NAMALWA (cell line): ENCODE measurements around the gene AVPR1B.

Experiments
- DNase-seq: peaks from one replicate; pipeline ENCODE4 v3.0.0-alpha.2; 2015; ENCODE audit warnings: low spot score

AVPR1B gene

GRCh38 chr1:206117151-206117948 lies at the start of gene AVPR1B:
Gene AVPR1B (minus strand): TSS chr1:206117388. CDS start chr1:206116890, 498 bp downstream.
- no peak for DNase-seq

GRCh38 chr1:206145771-206146290 lies 28.6 kb upstream of the AVPR1B start:
- no peak for DNase-seq

- no peak for DNase-seq
These were observed 27.4 kb upstream of the AVPR1B start for GRCh38 chr1:206144605-206145004.

DNA sequence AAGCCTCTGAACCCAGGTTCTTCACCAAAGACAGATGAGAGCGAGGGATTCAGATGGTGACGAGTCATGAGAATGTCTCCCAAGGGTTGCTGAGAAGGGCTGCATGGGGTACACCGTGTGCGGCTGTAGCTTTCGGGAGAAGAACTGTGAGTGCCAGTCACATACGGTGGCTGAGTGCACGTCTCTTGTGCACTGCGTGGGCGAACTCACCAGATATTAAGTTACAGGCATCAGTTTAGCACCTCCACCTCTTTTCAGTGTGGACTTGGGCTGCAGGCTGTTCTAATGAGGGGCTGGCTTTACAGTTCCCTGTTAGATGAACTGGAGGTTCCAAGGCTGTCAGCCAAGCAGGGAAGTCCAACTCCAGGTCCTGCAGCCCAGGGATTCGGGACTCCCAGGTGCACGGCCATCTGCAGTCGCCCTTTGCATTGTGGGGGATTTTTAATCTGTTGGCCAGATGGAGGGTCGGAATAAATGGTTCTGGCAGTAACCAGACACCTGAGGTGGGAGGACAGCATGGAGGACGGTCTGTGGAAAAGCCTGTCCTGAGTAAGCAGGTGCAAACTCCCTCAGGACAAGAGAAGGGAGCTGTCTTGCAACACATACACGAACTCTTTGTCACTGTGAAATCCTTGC lies 26.5 kb upstream of the AVPR1B start:
- DNase-seq: no peak

DNA sequence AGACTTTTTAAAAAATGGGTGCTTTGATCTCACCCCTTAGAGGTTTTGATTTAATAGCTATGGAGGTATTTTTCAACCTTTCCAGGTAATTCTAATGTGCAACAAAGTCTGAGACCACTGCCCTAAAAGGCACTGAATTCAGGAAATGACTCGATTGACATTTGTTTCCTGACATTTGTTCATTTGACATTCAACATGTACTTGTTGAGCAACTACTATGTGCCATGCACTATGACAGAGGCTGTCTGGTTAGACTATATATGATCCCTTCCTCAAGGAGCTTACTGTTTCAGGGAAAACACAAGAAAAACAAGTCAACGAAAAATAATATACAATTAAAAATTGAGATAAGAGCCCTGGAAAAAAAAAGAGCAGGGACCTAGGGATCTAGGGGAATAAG lies 25.6 kb upstream of the AVPR1B start:
- DNase-seq: no peak

DNA sequence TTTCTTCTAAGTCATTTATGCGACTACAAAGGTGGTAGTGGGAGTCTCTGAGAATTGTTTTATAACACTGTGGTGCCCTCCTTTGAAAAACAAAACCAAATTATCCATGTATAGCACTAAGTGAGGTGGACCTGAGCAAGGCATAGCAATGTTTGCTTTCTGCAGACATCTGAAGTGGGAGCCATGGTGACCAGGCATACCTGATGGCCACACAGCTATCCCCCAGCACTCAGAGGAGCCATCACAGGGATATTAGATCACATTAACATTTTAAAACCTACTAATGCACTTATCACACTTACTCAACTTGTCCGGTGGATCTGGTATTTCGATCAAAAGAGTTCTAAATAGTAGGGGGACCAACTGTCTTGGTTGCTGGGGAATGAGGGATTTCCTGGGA lies 24.8 kb upstream of the AVPR1B start:
- DNase-seq: no peak

GRCh38 chr1:206136241-206136640 lies 19.1 kb upstream of the AVPR1B start:
- DNase-seq: no peak

GRCh38 chr1:206135248-206135647 lies 18.1 kb upstream of the AVPR1B start:
- DNase-seq: no peak

GRCh38 chr1:206133751-206134415 lies 16.7 kb upstream of the AVPR1B start:
- DNase-seq: no peak

DNA sequence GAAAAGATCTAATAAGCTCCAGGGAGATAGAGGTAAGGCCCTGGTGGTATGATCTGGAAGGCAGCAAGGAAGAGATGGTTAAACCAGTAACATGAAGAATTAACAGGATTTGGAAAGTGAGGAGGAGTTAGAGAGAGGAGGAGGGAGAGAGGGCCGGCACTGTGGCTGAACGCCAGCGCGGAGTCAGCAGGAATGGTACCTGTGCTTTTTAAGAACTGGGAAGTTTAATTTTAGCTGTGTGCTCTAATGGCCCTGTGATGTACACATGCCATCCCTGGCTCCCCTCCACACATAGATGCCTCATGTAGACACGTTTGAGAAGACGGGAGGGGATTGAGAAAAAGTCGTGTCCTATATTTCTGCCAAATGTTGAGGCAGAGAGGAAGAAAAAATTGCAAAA lies 13.8 kb upstream of the AVPR1B start:
- no peak for DNase-seq

DNA sequence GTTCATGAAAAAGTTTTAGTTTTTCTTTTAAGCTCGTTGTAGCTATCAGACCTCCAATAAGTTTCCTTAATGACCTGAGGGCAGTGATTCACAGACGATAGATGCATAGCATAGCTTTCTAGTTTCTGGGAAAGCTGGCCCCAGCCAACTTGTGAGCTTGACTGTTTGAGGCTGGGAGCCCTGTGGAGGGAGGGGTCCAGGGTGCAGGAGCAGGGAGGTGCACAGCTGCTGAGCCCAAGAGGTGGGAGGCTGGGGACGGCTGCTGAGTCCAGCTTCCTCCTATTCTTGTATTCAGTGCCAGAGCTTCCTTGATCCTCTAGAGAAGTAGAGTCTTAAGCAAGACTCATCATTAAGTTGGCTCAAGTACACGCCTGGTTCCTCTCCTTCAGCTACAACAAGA lies 11.0 kb upstream of the AVPR1B start:
- no peak for DNase-seq

- no peak for DNase-seq
These were observed 10.1 kb upstream of the AVPR1B start for GRCh38 chr1:206127336-206127735.

DNA sequence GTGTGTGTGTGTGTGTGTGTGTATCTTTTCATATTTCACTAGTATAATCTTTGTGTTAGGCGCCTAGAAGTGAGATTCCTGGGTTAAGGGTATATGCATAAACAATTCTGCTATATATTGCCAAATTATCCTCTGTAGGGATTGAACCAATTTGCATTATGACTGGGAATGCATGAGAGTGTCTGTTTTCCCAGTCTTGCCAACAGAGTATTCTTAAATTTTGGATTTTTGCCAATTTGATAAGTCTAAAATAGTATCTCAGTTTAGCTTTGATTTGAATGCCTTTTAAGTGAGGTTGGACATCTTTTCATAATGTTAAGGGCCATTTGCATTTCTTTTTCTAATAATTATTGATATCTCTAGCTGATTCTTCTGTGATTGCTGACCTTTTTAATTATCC lies 8.2 kb upstream of the AVPR1B start:
- DNase-seq: no peak

- DNase-seq: no peak
These were observed 5.5 kb upstream of the AVPR1B start for GRCh38 chr1:206122686-206123085.

DNA sequence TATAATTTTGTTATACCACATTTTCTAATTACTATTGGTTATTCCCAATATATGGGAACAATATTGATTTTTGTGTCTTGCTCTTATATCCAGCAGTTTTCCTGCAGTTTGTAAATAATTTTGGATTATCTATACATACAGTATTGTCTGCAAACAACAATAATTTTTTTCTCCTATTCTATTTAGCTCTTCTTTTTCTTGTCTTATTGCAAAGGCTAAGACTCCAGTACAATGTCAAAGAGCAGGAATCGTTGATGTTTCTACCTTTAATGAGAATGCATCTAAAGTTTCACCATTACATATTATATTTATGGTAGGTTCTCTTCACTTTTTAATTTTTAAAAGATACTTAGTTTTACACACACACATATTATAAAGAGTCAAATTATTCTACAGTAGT lies 4.1 kb upstream of the AVPR1B start:
- no peak for DNase-seq

- DNase-seq: no peak
These were observed 3.2 kb upstream of the AVPR1B start for GRCh38 chr1:206120406-206120805.

DNA sequence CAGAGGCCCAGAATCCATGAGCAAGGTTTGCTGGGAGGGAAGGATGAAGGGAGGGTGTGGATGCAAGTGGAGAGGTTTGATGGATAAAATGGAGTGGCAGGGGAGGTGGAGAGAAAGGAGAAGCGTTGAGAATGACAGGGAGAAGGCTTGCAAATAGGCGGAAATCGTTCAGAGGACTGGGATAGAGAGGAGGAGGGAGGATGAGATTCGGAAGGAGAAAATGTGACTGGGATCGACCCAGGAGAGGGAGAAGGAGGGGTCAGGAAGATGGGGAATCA lies 376 bp downstream of the AVPR1B start:
- no peak for DNase-seq

GRCh38 chr1:206116191-206116872 lies 856 bp downstream of the AVPR1B start:
- no peak for DNase-seq

GRCh38 chr1:206115791-206116190 lies 1.4 kb downstream of the AVPR1B start:
- no peak for DNase-seq

DNA sequence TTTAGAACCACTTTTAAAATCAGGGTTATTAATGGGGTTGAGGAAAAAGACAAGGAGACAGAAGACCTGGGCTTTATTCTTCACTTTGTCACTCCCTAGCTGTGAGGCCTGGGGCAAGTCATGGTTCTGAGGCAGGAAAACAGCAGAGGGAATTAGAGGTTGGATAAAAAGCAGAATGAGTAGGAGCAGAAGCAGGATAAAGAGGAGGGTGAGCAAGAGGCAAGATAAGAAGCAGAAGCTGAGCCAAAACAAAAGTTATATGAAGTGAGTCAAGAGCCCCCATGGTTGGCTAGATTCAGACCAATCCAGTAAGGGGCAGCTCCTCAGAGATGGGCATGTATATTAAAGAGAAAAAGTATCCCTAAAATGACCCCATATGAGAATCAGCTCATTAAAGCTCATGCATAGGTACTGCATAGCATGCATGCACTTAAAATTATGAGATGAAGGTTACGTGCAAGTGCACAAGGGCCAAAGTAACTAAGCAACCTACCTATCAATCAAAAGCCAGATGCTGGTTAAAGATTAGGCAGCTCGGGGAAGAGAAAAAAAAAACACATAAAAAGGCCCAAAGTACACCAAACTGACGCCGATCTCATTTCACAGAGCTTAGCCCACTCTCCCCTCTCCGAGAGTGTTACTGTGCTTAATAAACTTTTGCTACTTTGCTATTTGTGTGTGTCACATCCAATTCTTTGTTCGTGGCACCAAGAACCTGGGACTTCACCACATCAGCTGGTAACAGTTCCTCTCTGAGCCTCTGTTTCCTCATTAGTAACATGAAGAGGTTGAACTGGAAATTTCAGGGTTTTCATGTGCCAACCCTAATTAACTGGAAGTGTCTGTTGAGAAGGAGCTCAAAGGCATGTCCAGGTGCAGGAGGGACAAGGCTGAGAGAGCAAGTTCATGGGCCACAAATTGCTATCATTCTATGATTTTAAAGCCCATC lies 2.2 kb downstream of the AVPR1B start:
- DNase-seq: no peak

DNA sequence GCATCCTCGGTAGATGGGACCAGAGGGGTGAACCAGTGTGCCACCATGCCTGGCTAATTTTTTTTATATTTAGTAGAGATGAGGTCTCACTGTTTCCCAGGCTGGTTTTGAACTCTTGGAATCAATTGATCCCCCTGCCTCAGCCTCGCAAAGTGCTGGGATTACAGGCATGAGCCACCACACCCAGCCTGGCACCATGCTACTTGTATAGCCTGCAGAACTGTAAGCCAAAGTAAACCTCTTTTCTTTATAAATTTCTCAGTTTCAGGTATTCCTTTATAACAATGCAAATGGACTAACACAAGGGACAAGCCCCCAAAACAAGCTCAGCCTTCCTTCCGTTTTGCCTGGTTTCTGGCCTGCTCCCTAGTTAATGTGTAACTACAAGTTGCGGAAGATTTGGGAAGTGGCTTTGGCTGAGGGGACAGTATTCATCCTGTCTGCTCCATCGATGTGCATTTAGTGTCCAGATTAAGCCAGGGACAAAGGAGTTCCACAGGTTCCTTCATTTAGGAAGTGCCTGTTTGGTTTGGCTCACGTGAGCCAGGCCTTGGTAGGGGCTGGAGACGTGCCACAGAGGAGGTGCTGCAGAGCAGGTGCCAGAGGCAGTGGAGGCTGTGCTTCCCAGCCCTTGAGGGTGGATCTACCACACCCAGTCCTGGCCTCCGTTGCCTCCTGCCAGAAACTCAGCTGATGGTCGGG lies 4.4 kb downstream of the AVPR1B start:
- no peak for DNase-seq
